Activated CD4-positive, alpha-beta memory T cell treated with anti-CD3 and anti-CD28 coated beads for 36 hours (primary cell): ENCODE data around the gene GLDC. TPM values are rescaled to one million over a fixed set of nuclear protein-coding genes. Genes with fewer than 3 reads are reported as not detected.
"Not testable (repeated sequence)": the region's sequence is repeated elsewhere in the genome, so short reads cannot be mapped to it uniquely, and the experiment has no call there.

Experiments
- CTCF ChIA-PET: fragments of 350-600 bp; sonication (Branson Sonifier 250); formaldehyde crosslinking; loops from one replicate; lab custom pipeline; 2021; ENCODE audit warnings: antibody characterized with exemption, inconsistent platforms; lab: Charles Lee
- POLR2A ChIA-PET: fragments of 350-600 bp; sonication (Branson Sonifier 250); formaldehyde crosslinking; loops from one replicate; lab custom pipeline; 2021; ENCODE audit warnings: antibody characterized with exemption; lab: Charles Lee
- DNase-seq: peaks from one replicate; pipeline ENCODE4 v3.0.0-alpha.2; 2020
- H3K27ac Mint-ChIP-seq: one replicate; pipeline ENCODE4 v1.8.0; 2021; ENCODE audit warnings: mixed read lengths
- H3K27me3 Mint-ChIP-seq: one replicate; pipeline ENCODE4 v1.8.0; 2021; ENCODE audit warnings: mixed read lengths
- H3K36me3 Mint-ChIP-seq: one replicate; pipeline ENCODE4 v1.8.0; 2021; ENCODE audit warnings: mixed read lengths
- H3K4me1 Mint-ChIP-seq: one replicate; pipeline ENCODE4 v1.8.0; 2021; ENCODE audit warnings: low read depth, mixed read lengths
- H3K4me3 Mint-ChIP-seq: one replicate; pipeline ENCODE4 v1.8.0; 2021; ENCODE audit warnings: mild to moderate bottlenecking, mixed read lengths
- H3K9me3 Mint-ChIP-seq: one replicate; pipeline ENCODE4 v1.8.0; 2021; ENCODE audit warnings: mixed read lengths
- intact Hi-C: fragments of 100-400 bp; cut with micrococcal nuclease; formaldehyde crosslinking; loops from one replicate; pipeline ENCODE4 v1.15.1; 2023
- total RNA-seq, 2 experiments: library from RNA; stranded (reverse); gene quantifications; one replicate each; pipeline ENCODE4 v1.2.3, GENCODE V29; 2021

GLDC gene
- 1 to 10 TPM; 7.1 to 9.9 TPM for total RNA-seq

DNA sequence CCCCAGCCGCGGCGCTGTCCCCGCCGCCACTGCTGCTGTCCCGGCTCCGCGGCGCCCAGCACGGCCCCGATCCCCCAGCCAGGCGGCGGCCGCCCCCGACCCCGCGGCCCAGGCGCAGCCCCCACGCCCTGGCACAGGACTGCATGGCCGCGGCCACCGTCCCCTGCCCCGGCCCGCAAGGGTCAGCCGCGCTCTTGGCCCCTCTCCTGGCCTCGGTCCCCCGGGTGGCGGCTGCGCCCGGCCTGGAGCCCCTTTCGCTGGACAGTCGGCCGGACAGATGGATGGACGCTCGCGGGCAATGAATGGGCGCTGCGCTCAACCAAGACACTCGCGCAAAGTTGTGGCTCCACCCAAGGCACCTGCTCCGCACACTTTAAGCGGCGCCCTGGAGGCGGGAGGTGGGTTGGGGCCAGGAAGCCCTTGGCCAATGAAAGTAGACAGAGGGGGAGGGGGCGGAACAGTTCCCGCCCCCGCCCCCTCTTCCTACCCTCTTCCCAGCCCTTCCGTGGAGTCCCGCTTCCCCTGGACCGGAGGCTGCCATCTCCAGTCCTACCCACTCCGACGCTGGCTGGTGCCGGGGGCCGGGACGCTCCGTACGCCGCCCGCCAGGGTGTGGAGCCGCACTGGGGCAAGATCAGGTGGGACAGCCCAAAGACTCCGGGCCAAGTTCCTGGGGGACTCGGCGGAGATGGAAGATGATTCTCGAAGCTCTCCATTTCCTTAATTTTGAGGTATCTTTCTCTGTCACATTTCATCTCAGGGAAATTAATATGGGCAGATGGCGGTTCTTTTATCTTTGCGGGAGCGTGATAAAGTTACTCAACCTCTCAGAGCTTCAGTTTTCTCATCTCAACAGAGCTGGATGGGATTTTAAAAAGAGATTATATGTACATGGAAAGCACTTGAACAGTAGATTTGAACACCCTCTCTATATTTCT is at the start of gene GLDC:
GLDC (minus strand) TSS at position 375 of the 938 bp plus-strand sequence; CDS start at position 145, 230 bp downstream.
- peak; percentile 62 for DNase-seq
- POLR2A ChIA-PET: interaction anchor here (0.6 to 1.1 kb wide), 6 partner anchors 13 to 233 kb away, joined by 3 to 4 read pairs (median 3); partner anchors contain the start of gene UHRF2
- no peak within 1 kb of the TSS for H3K27ac Mint-ChIP-seq
- peaks cover 38% of the 10 kb centered on the region for H3K27me3 Mint-ChIP-seq
- peak within 1 kb of the TSS; percentile 79 for H3K4me3 Mint-ChIP-seq
- intact Hi-C loops: loop anchor here (1.0 kb wide), 3 partner anchors 36 to 112 kb away; partner anchors contain the start of gene KDM4C
- H3K9me3 Mint-ChIP-seq: no peaks in the 10 kb centered on the region
- CTCF ChIA-PET: interaction anchor here (0.7 to 1.2 kb wide), 3 partner anchors 36 to 776 kb away, joined by 3 to 5 read pairs (median 4); no protein-coding TSS in a partner anchor
- H3K36me3 Mint-ChIP-seq: no peaks in the 10 kb centered on the region
- H3K4me1 Mint-ChIP-seq: peaks cover 17% of the 10 kb centered on the region

GRCh38 chr9:6692881-6693361 is 47.4 kb upstream of the GLDC start:
- no peaks in the 10 kb centered on the region for H3K9me3 Mint-ChIP-seq
- DNase-seq: no peak
- POLR2A ChIA-PET: no interaction called here
- H3K4me3 Mint-ChIP-seq: no peak overlapping the region
- H3K27ac Mint-ChIP-seq: no peak overlapping the region
- intact Hi-C loops: no loop called here
- no peaks in the 10 kb centered on the region for H3K27me3 Mint-ChIP-seq
- H3K36me3 Mint-ChIP-seq: no peaks in the 10 kb centered on the region
- CTCF ChIA-PET: no interaction called here
- H3K4me1 Mint-ChIP-seq: peaks cover 5% of the 10 kb centered on the region

DNA sequence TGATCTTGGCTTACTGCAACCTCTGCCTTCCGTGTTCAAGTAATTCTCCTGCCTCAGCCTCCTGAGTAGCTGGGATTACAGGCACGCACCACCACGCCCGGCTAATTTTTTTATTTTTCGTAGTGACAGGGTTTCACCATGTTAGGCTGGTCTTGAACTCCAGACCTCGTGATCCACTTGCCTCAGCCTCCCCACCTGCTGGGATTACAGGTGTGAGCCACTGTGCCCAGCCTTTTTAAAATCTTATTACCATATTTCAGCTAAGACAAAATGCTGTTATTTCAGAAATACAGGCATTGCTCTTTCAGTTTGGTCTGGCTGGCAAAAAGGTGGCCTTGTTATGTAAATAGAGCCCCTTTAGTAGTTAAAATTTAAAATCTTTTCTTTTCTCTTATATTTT is 46.9 kb upstream of the GLDC start:
- Mint-ChIP-seq H3K27ac (no peak overlapping the region), H3K27me3 (no peaks in the 10 kb centered on the region), H3K36me3 (no peaks in the 10 kb centered on the region), H3K4me3 (no peak overlapping the region), H3K9me3 (no peaks in the 10 kb centered on the region), H3K4me1 (peaks cover 5% of the 10 kb centered on the region)
- POLR2A ChIA-PET: no interaction called here
- DNase-seq: no peak
- intact Hi-C loops: no loop called here
- CTCF ChIA-PET: no interaction called here

GRCh38 chr9:6690675-6691070 is 45.1 kb upstream of the GLDC start:
- H3K36me3 Mint-ChIP-seq, H3K27me3 Mint-ChIP-seq, intact Hi-C loops, H3K9me3 Mint-ChIP-seq, DNase-seq, H3K4me3 Mint-ChIP-seq, CTCF ChIA-PET, H3K27ac Mint-ChIP-seq, POLR2A ChIA-PET, H3K4me1 Mint-ChIP-seq: not testable (repeated sequence)

GRCh38 chr9:6689893-6690674 is 44.6 kb upstream of the GLDC start:
- H3K27ac Mint-ChIP-seq: no peak overlapping the region

DNA sequence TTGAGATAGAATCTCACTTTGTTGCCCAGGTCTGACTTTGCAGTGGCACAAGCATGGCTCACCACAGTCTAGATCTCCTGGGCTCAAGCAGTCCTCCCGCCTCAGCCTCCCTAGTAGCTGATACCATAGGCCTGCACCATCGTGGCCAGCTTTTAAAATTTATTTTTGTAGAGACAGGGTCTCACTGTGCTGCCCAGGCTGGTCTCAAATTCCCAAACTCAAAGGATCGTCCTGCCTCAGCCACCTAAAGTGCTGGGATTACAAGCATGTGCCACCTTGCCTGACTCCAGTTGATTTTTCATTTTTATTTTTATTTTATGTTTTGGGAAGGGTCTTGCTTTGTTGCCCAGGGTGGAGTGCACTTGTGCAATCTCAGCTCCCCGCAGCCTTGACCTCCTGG is 41.7 kb upstream of the GLDC start:
- Mint-ChIP-seq H3K27me3 (no peaks in the 10 kb centered on the region), H3K9me3 (no peaks in the 10 kb centered on the region), H3K36me3 (peaks cover 10% of the 10 kb centered on the region), H3K27ac (no peak overlapping the region), H3K4me3 (no peak overlapping the region), H3K4me1 (peaks cover 19% of the 10 kb centered on the region)
- no peak for DNase-seq
- ChIA-PET CTCF (interaction anchor here (1.2 to 1.3 kb wide), 2 partner anchors 96 to 102 kb away, joined by 3 to 4 read pairs; no protein-coding TSS in a partner anchor), POLR2A (interaction anchor here (1.0 kb wide), 1 partner anchor 120 kb away, joined by 4 read pairs; no protein-coding TSS in a partner anchor)
- intact Hi-C loops: loop anchor here (10.0 kb wide), 1 partner anchor 922 kb away; no protein-coding TSS in a partner anchor

More at GRCh38 chr9:6689893-6690674, 44.6 kb upstream of the GLDC start:
- Mint-ChIP-seq H3K9me3 (no peaks in the 10 kb centered on the region), H3K4me1 (peaks cover 5% of the 10 kb centered on the region), H3K27me3 (no peaks in the 10 kb centered on the region), H3K36me3 (no peaks in the 10 kb centered on the region), H3K4me3 (no peak overlapping the region)
- DNase-seq: no peak
- ChIA-PET POLR2A (no interaction called here), CTCF (no interaction called here)
- intact Hi-C loops: loop anchor here (10.0 kb wide), 1 partner anchor 925 kb away; no protein-coding TSS in a partner anchor

DNA sequence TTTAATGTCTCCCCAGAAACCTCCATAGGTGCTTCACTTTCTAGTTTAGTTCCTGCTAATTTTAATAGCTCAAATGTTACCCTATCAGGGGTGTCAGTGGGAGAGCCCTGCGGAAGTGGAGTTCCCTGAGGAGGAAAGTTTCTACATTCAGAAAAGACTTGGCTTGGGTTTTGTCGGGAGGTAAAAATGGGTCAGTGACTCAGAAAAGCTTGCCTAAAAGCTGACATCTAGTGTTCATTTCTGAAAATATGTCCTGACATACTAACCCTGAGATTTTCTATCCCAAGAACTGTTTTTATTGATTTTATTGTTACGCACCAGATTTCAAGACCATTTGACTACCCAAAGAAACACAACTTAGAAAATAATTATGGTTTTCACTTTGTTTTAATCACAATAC is 40.9 kb upstream of the GLDC start:
- Mint-ChIP-seq H3K36me3 (peaks cover 10% of the 10 kb centered on the region), H3K4me1 (peaks cover 19% of the 10 kb centered on the region), H3K27me3 (no peaks in the 10 kb centered on the region), H3K9me3 (no peaks in the 10 kb centered on the region), H3K4me3 (no peak overlapping the region), H3K27ac (no peak overlapping the region)
- ChIA-PET CTCF (no interaction called here), POLR2A (interaction anchor here (1.0 kb wide), 1 partner anchor 119 kb away, joined by 4 read pairs; no protein-coding TSS in a partner anchor)
- no peak for DNase-seq
- intact Hi-C loops: loop anchor here (10.0 kb wide), 1 partner anchor 922 kb away; no protein-coding TSS in a partner anchor

DNA sequence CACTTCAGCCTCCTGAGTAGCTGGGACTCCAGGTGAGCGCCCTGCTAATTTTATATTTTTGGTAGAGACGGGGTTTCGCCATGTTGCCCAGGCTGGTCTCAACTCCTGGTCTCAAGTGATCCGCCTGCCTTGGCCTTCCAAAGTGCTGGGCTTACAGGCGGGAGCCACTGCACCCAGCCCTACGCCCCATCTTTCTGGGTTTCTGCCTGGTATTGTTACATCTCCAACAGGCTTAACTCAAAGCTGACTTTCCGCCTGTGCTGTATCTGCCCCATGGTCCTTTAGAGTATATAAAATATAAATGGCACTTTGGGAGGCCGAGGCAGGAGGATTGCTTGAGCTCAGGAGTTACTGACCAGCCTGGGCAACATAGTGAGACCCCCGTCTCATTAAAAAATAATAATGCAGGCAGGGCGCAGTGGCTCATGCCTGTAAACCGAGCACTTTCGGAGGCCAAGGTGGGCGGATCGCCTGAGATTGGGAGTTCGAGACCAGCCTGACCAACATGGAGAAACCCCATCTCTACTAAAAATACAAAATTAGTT is 36.5 kb upstream of the GLDC start:
- POLR2A ChIA-PET: interaction anchor here (0.6 to 3.3 kb wide), 11 partner anchors 21 to 357 kb away, joined by 3 to 43 read pairs (median 5); partner anchors contain the start of genes GLDC, KDM4C and UHRF2
- intact Hi-C loops: loop anchor here (1.0 to 10.0 kb wide), 13 partner anchors 22 to 1890 kb away; partner anchors contain the start of genes KDM4C, RANBP6, RCL1 and UHRF2
- Mint-ChIP-seq H3K9me3 (no peaks in the 10 kb centered on the region), H3K27ac (peak overlapping the region; percentile 100), H3K4me1 (peaks cover 19% of the 10 kb centered on the region), H3K36me3 (peaks cover 10% of the 10 kb centered on the region), H3K27me3 (no peaks in the 10 kb centered on the region), H3K4me3 (peak overlapping the region; percentile 96)
- CTCF ChIA-PET: interaction anchor here (1.0 to 1.7 kb wide), 5 partner anchors 15 to 267 kb away, joined by 3 to 5 read pairs (median 4); partner anchors contain the start of gene GLDC
- DNase-seq: peak; percentile 20

- POLR2A ChIA-PET: interaction anchor here (0.6 to 3.3 kb wide), 12 partner anchors 22 to 356 kb away, joined by 3 to 43 read pairs (median 4); partner anchors contain the start of genes GLDC, KDM4C and UHRF2
- Mint-ChIP-seq H3K27ac (peak overlapping the region; percentile 100), H3K27me3 (no peaks in the 10 kb centered on the region), H3K9me3 (no peaks in the 10 kb centered on the region), H3K4me3 (peak overlapping the region; percentile 96), H3K36me3 (peaks cover 10% of the 10 kb centered on the region), H3K4me1 (peaks cover 19% of the 10 kb centered on the region)
- DNase-seq: peak; percentile 95
- CTCF ChIA-PET: interaction anchor here (1.0 to 1.7 kb wide), 5 partner anchors 14 to 267 kb away, joined by 3 to 5 read pairs (median 4); partner anchors contain the start of gene GLDC
- intact Hi-C loops: loop anchor here (1.0 to 10.0 kb wide), 13 partner anchors 23 to 1889 kb away; partner anchors contain the start of genes KDM4C, RANBP6, RCL1 and UHRF2
Measured at GRCh38 chr9:6681147-6681956, 35.8 kb upstream of the GLDC start.

DNA sequence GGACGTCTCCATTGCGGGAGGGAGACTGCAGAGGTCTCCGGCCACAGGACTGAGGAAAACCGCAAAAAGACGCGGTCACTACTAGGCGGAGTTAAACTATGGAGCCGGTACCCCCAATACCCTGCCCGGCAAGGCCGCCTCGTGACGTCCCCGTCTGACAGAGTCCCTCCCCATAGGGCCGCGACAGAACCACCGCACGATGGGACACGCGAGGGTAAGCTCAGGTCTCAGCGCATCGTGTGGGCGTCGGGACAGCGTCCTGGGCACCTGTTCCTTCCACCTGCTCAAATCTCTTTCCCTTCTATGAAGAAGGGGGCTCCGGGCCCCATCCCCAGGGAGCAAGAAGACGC is 35.2 kb upstream of the GLDC start:
- POLR2A ChIA-PET: interaction anchor here (1.0 to 3.3 kb wide), 6 partner anchors 22 to 268 kb away, joined by 3 to 43 read pairs (median 16); partner anchors contain the start of genes GLDC, KDM4C and UHRF2
- Mint-ChIP-seq H3K4me1 (peaks cover 19% of the 10 kb centered on the region), H3K27me3 (no peaks in the 10 kb centered on the region), H3K36me3 (peaks cover 10% of the 10 kb centered on the region), H3K9me3 (no peaks in the 10 kb centered on the region), H3K27ac (peak overlapping the region; percentile 100), H3K4me3 (peak overlapping the region; percentile 96)
- DNase-seq: peak; percentile 80
- CTCF ChIA-PET: no interaction called here
- intact Hi-C loops: loop anchor here (1.0 to 10.0 kb wide), 13 partner anchors 24 to 1888 kb away; partner anchors contain the start of genes KDM4C, RANBP6, RCL1 and UHRF2
